Fibroblast of lung (primary cell): ENCODE data around the gene PRKCQ. TPM values are rescaled to one million over a fixed set of nuclear protein-coding genes. Genes with fewer than 3 reads are reported as not detected.

Experiments
- DNase-seq, 2 donors: peaks; one replicate each; pipeline versions ENCODE4 v3.0.0 to v3.0.0-alpha.2; 2010; ENCODE audit warnings: low read depth in 2 of 2
- H2AFZ ChIP-seq: 2 replicates; pipeline ENCODE4 v1.5.1; 2012; ENCODE audit warnings: low read length, control low read depth, inconsistent platforms
- H3K27ac ChIP-seq: 2 replicates; pipeline ENCODE4 v1.5.1; 2011; ENCODE audit warnings: low read length, control low read depth; ENCODE audit not compliant: insufficient read depth
- H3K27me3 ChIP-seq: 2 replicates; pipeline ENCODE4 v1.5.1; 2011; ENCODE audit warnings: mild to moderate bottlenecking, low read length; ENCODE audit not compliant: control insufficient read depth, insufficient read depth
- H3K36me3 ChIP-seq: 2 replicates; pipeline ENCODE4 v1.5.1; 2011; ENCODE audit warnings: low read length; ENCODE audit not compliant: control insufficient read depth, insufficient read depth
- H3K4me1 ChIP-seq: 2 replicates; pipeline ENCODE4 v1.5.1; 2011; ENCODE audit warnings: low read length; ENCODE audit not compliant: control insufficient read depth, insufficient read depth; ENCODE audit errors: extremely low read depth
- H3K4me2 ChIP-seq: 2 replicates; pipeline ENCODE4 v1.5.1; 2011; ENCODE audit warnings: low read length, control low read depth; ENCODE audit not compliant: insufficient read depth; ENCODE audit errors: extremely low read depth
- H3K4me3 ChIP-seq, 4 experiments: fragments of 200-600 bp in 1 of 4; sonication (generic) in 1 of 4; replicated peaks in 1 of 4; 2 replicates each; pipeline ENCODE4 v1.5.1; 2011 to 2016; ENCODE audit warnings: low read length in 4 of 4, low read depth in 3 of 4, mild to moderate bottlenecking in 3 of 4, control low read depth in 2 of 4, inconsistent platforms in 1 of 4, mixed read lengths in 1 of 4; ENCODE audit not compliant: insufficient read depth in 1 of 4; ENCODE audit errors: control extremely low read depth in 1 of 4
- H3K79me2 ChIP-seq: 2 replicates; pipeline ENCODE4 v1.5.1; 2012; ENCODE audit warnings: mild to moderate bottlenecking, low read length, inconsistent platforms; ENCODE audit not compliant: control insufficient read depth, insufficient read depth
- H3K9ac ChIP-seq: 2 replicates; pipeline ENCODE4 v1.5.1; 2011; ENCODE audit warnings: mild to moderate bottlenecking, low read length, control low read depth; ENCODE audit not compliant: insufficient read depth
- H3K9me3 ChIP-seq: 2 replicates; pipeline ENCODE4 v1.5.1; 2012; ENCODE audit warnings: low read depth, low read length; ENCODE audit not compliant: control insufficient read depth, insufficient read depth
- H4K20me1 ChIP-seq: 2 replicates; pipeline ENCODE4 v1.5.1; 2011; ENCODE audit warnings: low read length; ENCODE audit not compliant: control insufficient read depth, insufficient read depth; ENCODE audit errors: extremely low read depth
- CTCF ChIP-seq, 2 donors: IDR thresholded peaks in 1 of 2; conservative IDR thresholded peaks in 1 of 2; 1 replicate in 1 of 2; 2 replicates in 1 of 2; pipeline ENCODE4 v1.5.1; 2011 to 2012; ENCODE audit warnings: low read length in 2 of 2, control low read depth in 1 of 2, inconsistent platforms in 1 of 2, low read depth in 1 of 2, mild to moderate bottlenecking in 1 of 2
- EZH2 ChIP-seq: IDR thresholded peaks from 2 replicates; pipeline ENCODE4 v1.5.1; 2012; ENCODE audit warnings: low read length, control low read depth, mild to moderate bottlenecking; ENCODE audit errors: missing control alignments
- polyA plus RNA-seq, 2 donors: library from polyadenylated mRNA; depleted of rRNA in 1 of 2; stranded (reverse) in 1 of 2; unstranded in 1 of 2; fragments of >200 nt; gene quantifications; 2 replicates each; pipeline ENCODE4 v1.2.1, GENCODE V29; 2011 to 2012; ENCODE audit warnings: missing spikeins in 1 of 2
- total RNA-seq: library from RNA; depleted of rRNA; stranded (reverse); fragments of >200 nt; gene quantifications from 2 replicates; pipeline ENCODE4 v1.2.1, GENCODE V29; 2014

PRKCQ gene
- total and polyA plus RNA-seq, 2 donors (not counting 1 experiment from before 2014, with no cell fraction given) = under 0.01 to 0.01 TPM

- no peaks in the 10 kb centered on the region for H3K9me3 ChIP-seq
- no peaks in the 10 kb centered on the region for H3K27me3 ChIP-seq
- DNase-seq = peak; percentile 40 to 57
- H3K36me3 ChIP-seq = no peaks in the 10 kb centered on the region
- no peaks in the 10 kb centered on the region for H4K20me1 ChIP-seq
- H2AFZ ChIP-seq = no peak overlapping the region
- TF ChIP-seq EZH2 (no peak), CTCF (conservative IDR thresholded peaks at IDR 0.05 in 1 of 2, IDR thresholded peaks at IDR 0.05 in 1 of 2; ENCODE audit: low read depth in 1 of 2, low read length in 2 of 2) (no peak)
- H3K9ac ChIP-seq = no peak overlapping the region
- no peaks in the 10 kb centered on the region for H3K79me2 ChIP-seq
- no peak overlapping the region for H3K27ac ChIP-seq
- no peaks in the 10 kb centered on the region for H3K4me1 ChIP-seq
- no peak overlapping the region for H3K4me2 ChIP-seq
- H3K4me3 ChIP-seq = no peak overlapping the region
These were observed 180.8 kb downstream of the PRKCQ start for GRCh38 chr10:6399231-6399741.

GRCh38 chr10:6398399-6398798 lies 181.7 kb downstream of the PRKCQ start:
- Histone ChIP-seq H3K4me3 (no peak overlapping the region), H3K4me2 (no peak overlapping the region), H3K4me1 (no peaks in the 10 kb centered on the region), H3K9me3 (no peaks in the 10 kb centered on the region), H3K79me2 (no peaks in the 10 kb centered on the region), H3K9ac (no peak overlapping the region), H3K27me3 (no peaks in the 10 kb centered on the region), H2AFZ (no peak overlapping the region), H3K36me3 (no peaks in the 10 kb centered on the region), H4K20me1 (no peaks in the 10 kb centered on the region), H3K27ac (no peak overlapping the region)
- DNase-seq = peak in 1 of 2 donors; percentile 5
- TF ChIP-seq CTCF (conservative IDR thresholded peaks at IDR 0.05 in 1 of 2, IDR thresholded peaks at IDR 0.05 in 1 of 2; ENCODE audit: low read depth in 1 of 2, low read length in 2 of 2) (no peak), EZH2 (no peak)

- no peak for TF ChIP-seq EZH2
- TF ChIP-seq CTCF (conservative IDR thresholded peaks at IDR 0.05 in 1 of 2, IDR thresholded peaks at IDR 0.05 in 1 of 2; ENCODE audit: low read depth in 1 of 2, low read length in 2 of 2) = no peak
- peak; percentile 74 to 87 for DNase-seq
- H3K27ac ChIP-seq = no peak overlapping the region
- no peak overlapping the region for H3K4me2 ChIP-seq
- no peaks in the 10 kb centered on the region for H3K36me3 ChIP-seq
- no peaks in the 10 kb centered on the region for H3K9me3 ChIP-seq
- no peak overlapping the region for H2AFZ ChIP-seq
- peaks cover 4% of the 10 kb centered on the region for H3K27me3 ChIP-seq
- no peaks in the 10 kb centered on the region for H3K79me2 ChIP-seq
- H3K9ac ChIP-seq = no peak overlapping the region
- H4K20me1 ChIP-seq = no peaks in the 10 kb centered on the region
- H3K4me1 ChIP-seq = no peaks in the 10 kb centered on the region
- H3K4me3 ChIP-seq = no peak overlapping the region
These were observed 183.4 kb downstream of the PRKCQ start for GRCh38 chr10:6396652-6397051.
